ENCODE measurements around the gene RSPO3. TPM values are rescaled to one million over a fixed set of nuclear protein-coding genes. Genes with fewer than 3 reads are reported as not detected.
"Not testable (repeated sequence)": the region's sequence is repeated elsewhere in the genome, so short reads cannot be mapped to it uniquely, and the experiment has no call there.

The RSPO3 gene
- total RNA-seq: 36.7 TPM

GRCh38 chr6:127118298-127119101 is at the start of gene RSPO3:
Gene RSPO3, plus strand, starts transcription at chr6:127118671. Its CDS starts 522 bp downstream, at chr6:127119193.
- FAIRE-seq: no peak
- DNase-seq (ENCODE audit: low spot score in 2 of 2): peak in 1 of 2 donors; percentile 33

GRCh38 chr6:127069659-127070279 is 48.7 kb upstream of the RSPO3 start:
- no peak for FAIRE-seq

GRCh38 chr6:127073222-127073621 is 45.2 kb upstream of the RSPO3 start:
- DNase-seq (ENCODE audit: low spot score in 2 of 2): no peak
- no peak for FAIRE-seq

More at GRCh38 chr6:127069659-127070279, 48.7 kb upstream of the RSPO3 start:
- DNase-seq (ENCODE audit: low spot score in 2 of 2): no peak

- no peak for DNase-seq (ENCODE audit: low spot score in 2 of 2)
- FAIRE-seq: no peak
Measured at GRCh38 chr6:127076466-127076865, 42.0 kb upstream of the RSPO3 start.

GRCh38 chr6:127077886-127078285 is 40.6 kb upstream of the RSPO3 start:
- DNase-seq (ENCODE audit: low spot score in 2 of 2) (no peak), FAIRE-seq (no peak)

GRCh38 chr6:127078669-127079068 is 39.8 kb upstream of the RSPO3 start:
- DNase-seq (ENCODE audit: low spot score in 2 of 2) (no peak), FAIRE-seq (no peak)

GRCh38 chr6:127079681-127080080 is 38.8 kb upstream of the RSPO3 start:
- DNase-seq (ENCODE audit: low spot score in 2 of 2): no peak
- FAIRE-seq: no peak

- DNase-seq (ENCODE audit: low spot score in 2 of 2) (no peak), FAIRE-seq (no peak)
Measured at GRCh38 chr6:127080081-127080480, 38.4 kb upstream of the RSPO3 start.

- DNase-seq (ENCODE audit: low spot score in 2 of 2): no peak
- no peak for FAIRE-seq
Measured at GRCh38 chr6:127083231-127083962, 35.1 kb upstream of the RSPO3 start.

GRCh38 chr6:127083963-127084310 is 34.5 kb upstream of the RSPO3 start:
- no peak for FAIRE-seq
- DNase-seq (ENCODE audit: low spot score in 2 of 2): no peak

- FAIRE-seq (no peak), DNase-seq (ENCODE audit: low spot score in 2 of 2) (no peak)
Measured at GRCh38 chr6:127085181-127085580, 33.3 kb upstream of the RSPO3 start.

GRCh38 chr6:127090051-127090450 is 28.4 kb upstream of the RSPO3 start:
- no peak for DNase-seq (ENCODE audit: low spot score in 2 of 2)
- FAIRE-seq: no peak

GRCh38 chr6:127092466-127092865 is 26.0 kb upstream of the RSPO3 start:
- FAIRE-seq (no peak), DNase-seq (ENCODE audit: low spot score in 2 of 2) (no peak)

- FAIRE-seq (no peak), DNase-seq (ENCODE audit: low spot score in 2 of 2) (no peak)
Measured at GRCh38 chr6:127094791-127095190, 23.7 kb upstream of the RSPO3 start.

GRCh38 chr6:127096167-127096566 is 22.3 kb upstream of the RSPO3 start:
- DNase-seq (ENCODE audit: low spot score in 2 of 2) (no peak), FAIRE-seq (no peak)

- DNase-seq (ENCODE audit: low spot score in 2 of 2); FAIRE-seq: not testable (repeated sequence)
Measured at GRCh38 chr6:127097442-127097841, 21.0 kb upstream of the RSPO3 start.

- FAIRE-seq (peak; percentile 77), DNase-seq (ENCODE audit: low spot score in 2 of 2) (no peak)
Measured at GRCh38 chr6:127100510-127101140, 17.8 kb upstream of the RSPO3 start.

GRCh38 chr6:127102299-127102698 is 16.2 kb upstream of the RSPO3 start:
- no peak for FAIRE-seq

GRCh38 chr6:127102859-127103258 is 15.6 kb upstream of the RSPO3 start:
- DNase-seq (ENCODE audit: low spot score in 2 of 2) (no peak), FAIRE-seq (no peak)

More at GRCh38 chr6:127102299-127102698, 16.2 kb upstream of the RSPO3 start:
- no peak for DNase-seq (ENCODE audit: low spot score in 2 of 2)

- no peak for FAIRE-seq
Measured at GRCh38 chr6:127103482-127103881, 15.0 kb upstream of the RSPO3 start.

GRCh38 chr6:127107916-127108315 is 10.6 kb upstream of the RSPO3 start:
- no peak for DNase-seq (ENCODE audit: low spot score in 2 of 2)
- no peak for FAIRE-seq

More at GRCh38 chr6:127103482-127103881, 15.0 kb upstream of the RSPO3 start:
- DNase-seq (ENCODE audit: low spot score in 2 of 2): no peak
